Left lung (tissue), 10 donors: ENCODE results near the gene MICA. TPM values are rescaled to one million over a fixed set of nuclear protein-coding genes. Genes with fewer than 3 reads are reported as not detected.
A peak's percentile ranks its signal among the peaks of the same experiment; 100 is the strongest.
"Not testable (repeated sequence)": the region's sequence is repeated elsewhere in the genome, so short reads cannot be mapped to it uniquely, and the experiment has no call there.

Source experiments
- ATAC-seq: fragments of 200-7000 bp; cut with Tn5 transposase; one replicate; pipeline ENCODE4 v1.9.1; 2020; ENCODE audit warnings: moderate library complexity
- DNase-seq, 4 donors: peaks; one replicate each; pipeline ENCODE4 v3.0.0-alpha.2; 2013 to 2020
- H3K27ac ChIP-seq, 2 donors: fragments of 200-600 bp; sonication (generic) in 1 of 2; one replicate each; pipeline versions ENCODE4 v1.5.0 to v1.8.0; 2020 to 2021
- H3K27me3 ChIP-seq, 2 donors: fragments of 200-600 bp; sonication (generic) in 1 of 2; one replicate each; pipeline versions ENCODE4 v1.5.0 to v1.8.0; 2020 to 2021
- H3K36me3 ChIP-seq, 2 donors: fragments of 200-600 bp; sonication (generic) in 1 of 2; one replicate each; pipeline versions ENCODE4 v1.5.0 to v1.8.0; 2020 to 2021
- H3K4me1 ChIP-seq, 2 donors: fragments of 200-600 bp; one replicate each; pipeline ENCODE4 v1.8.0; 2021
- H3K4me3 ChIP-seq, 2 donors: fragments of 200-600 bp; sonication (generic) in 1 of 2; one replicate each; pipeline versions ENCODE4 v1.5.0 to v1.8.0; 2020 to 2021; ENCODE audit warnings: mild to moderate bottlenecking in 1 of 2
- H3K9me3 ChIP-seq, 2 donors: fragments of 200-600 bp; sonication (generic) in 1 of 2; one replicate each; pipeline versions ENCODE4 v1.5.0 to v1.8.0; 2020 to 2021
- CTCF ChIP-seq, 2 donors: fragments of 200-600 bp; sonication (generic) in 1 of 2; IDR thresholded peaks; one replicate each; pipeline versions ENCODE4 v1.5.0 to v1.8.0; 2021; ENCODE audit warnings: antibody characterized with exemption in 2 of 2
- intact Hi-C, 2 donors: fragments of 100-400 bp; cut with DNase I; formaldehyde crosslinking; loops; one replicate each; pipeline versions ENCODE4 v1.11.2 to v1.14.2; 2022
- polyA plus RNA-seq, 6 donors: library from polyadenylated mRNA; unstranded; fragments of 120-200 nt; gene quantifications; one replicate each; pipeline ENCODE4 v1.2.1, GENCODE V29; 2013; ENCODE audit not compliant: insufficient read length in 6 of 6
- total RNA-seq, 2 donors: library from RNA; stranded (reverse); fragmentation: NEBNext Ultra II Directional; extraction: Animal tissue kit (Norgen Biotek cat#: 25700); gene quantifications; one replicate each; pipeline ENCODE4 v1.2.1, GENCODE V29; 2021
- donor health status: DM: no; HTN: yes; CAD: no.
- donor health status: DM: no; HTN: no; CAD: no.

MICA gene
- total and polyA plus RNA-seq, 8 donors, result 10.2 to 30.1 (median 15.6) TPM

GRCh38 chr6:31453259-31453658 lies 49.9 kb downstream of the MICA start:
- DNase-seq (no peak), ATAC-seq (peak; percentile 27)
- Histone ChIP-seq H3K4me1 (no peaks in the 10 kb centered on the region), H3K9me3 (peaks cover 0 to 15% of the 10 kb centered on the region in 2 donors), H3K36me3 (no peaks in the 10 kb centered on the region), H3K4me3 (no peak overlapping the region), H3K27ac (no peak overlapping the region), H3K27me3 (no peaks in the 10 kb centered on the region)
- no peak for TF ChIP-seq CTCF (IDR thresholded peaks at IDR 0.05)
- intact Hi-C loops, result no loop called here

GRCh38 chr6:31459864-31460263 lies 56.5 kb downstream of the MICA start:
- H3K4me3 ChIP-seq, DNase-seq, H3K36me3 ChIP-seq, intact Hi-C loops, H3K27me3 ChIP-seq, ATAC-seq, H3K9me3 ChIP-seq, H3K27ac ChIP-seq: not testable (repeated sequence)
- peaks cover 4 to 26% of the 10 kb centered on the region in 2 donors for H3K4me1 ChIP-seq

- Histone ChIP-seq H3K9me3 (no peaks in the 10 kb centered on the region), H3K4me1 (peaks cover 4 to 32% of the 10 kb centered on the region in 2 donors), H3K36me3 (peaks cover 0 to 11% of the 10 kb centered on the region in 2 donors), H3K27me3 (no peaks in the 10 kb centered on the region), H3K4me3 (no peak overlapping the region), H3K27ac (no peak overlapping the region)
- DNase-seq (no peak), ATAC-seq (no peak)
- intact Hi-C loops, result no loop called here
- no peak for TF ChIP-seq CTCF (IDR thresholded peaks at IDR 0.05)
Observed at GRCh38 chr6:31460361-31461025, 57.1 kb downstream of the MICA start.

GRCh38 chr6:31462026-31462963 lies 58.9 kb downstream of the MICA start:
- Histone ChIP-seq H3K27ac (peak overlapping the region; percentile 57 to 80), H3K9me3 (no peaks in the 10 kb centered on the region), H3K4me3 (peak overlapping the region; percentile 35 to 87), H3K27me3 (no peaks in the 10 kb centered on the region), H3K36me3 (peaks cover 0 to 23% of the 10 kb centered on the region in 2 donors), H3K4me1 (peaks cover 4 to 50% of the 10 kb centered on the region in 2 donors)
- intact Hi-C loops, result no loop called here
- no peak for TF ChIP-seq CTCF (IDR thresholded peaks at IDR 0.05)
- DNase-seq (no peak), ATAC-seq (peak; percentile 14)

GRCh38 chr6:31462964-31463870 lies 59.8 kb downstream of the MICA start:
- Histone ChIP-seq H3K4me1 (peaks cover 4 to 54% of the 10 kb centered on the region in 2 donors), H3K27me3 (no peaks in the 10 kb centered on the region), H3K27ac (peak overlapping the region; percentile 57 to 80), H3K9me3 (no peaks in the 10 kb centered on the region), H3K4me3 (peak overlapping the region; percentile 35 to 87), H3K36me3 (peaks cover 0 to 27% of the 10 kb centered on the region in 2 donors)
- intact Hi-C loops, result no loop called here
- no peak for TF ChIP-seq CTCF (IDR thresholded peaks at IDR 0.05)
- ATAC-seq (peak; percentile 98), DNase-seq (peak; percentile 46 to 90 (median 83))
